Endodermal cell (in vitro differentiated cells): ENCODE data around the gene SCAF8. TPM values are rescaled to one million over a fixed set of nuclear protein-coding genes. Genes with fewer than 3 reads are reported as not detected.

Experiments used
- DNase-seq: peaks from one replicate; pipeline ENCODE4 v3.0.0-alpha.2; 2017
- H3K27ac ChIP-seq: 2 replicates; pipeline ENCODE4 v1.5.1; 2013; ENCODE audit warnings: mild to moderate bottlenecking, low read depth, low read length, moderate library complexity
- H3K27me3 ChIP-seq: 2 replicates; pipeline ENCODE4 v1.6.1; 2013; ENCODE audit warnings: mild to moderate bottlenecking, low read length, moderate library complexity; ENCODE audit not compliant: insufficient read depth, control insufficient read depth, poor library complexity, severe bottlenecking
- H3K36me3 ChIP-seq: 2 replicates; pipeline ENCODE4 v1.7.0; 2013; ENCODE audit warnings: mild to moderate bottlenecking, low read length, moderate library complexity; ENCODE audit not compliant: control insufficient read depth, insufficient read depth
- H3K4me1 ChIP-seq: one replicate; pipeline ENCODE4 v1.7.0; 2013; ENCODE audit warnings: low read length; ENCODE audit not compliant: control insufficient read depth, insufficient read depth
- H3K4me3 ChIP-seq: 2 replicates; pipeline ENCODE4 v1.5.1; 2013; ENCODE audit warnings: mild to moderate bottlenecking, low read length, moderate library complexity
- H3K9ac ChIP-seq: 2 replicates; pipeline ENCODE4 v1.6.1; 2013; ENCODE audit warnings: mild to moderate bottlenecking, low read length, moderate library complexity; ENCODE audit not compliant: poor library complexity, severe bottlenecking; ENCODE audit errors: extremely low read depth
- H3K9me3 ChIP-seq: 2 replicates; pipeline ENCODE4 v1.6.1; 2013; ENCODE audit warnings: mild to moderate bottlenecking, low read length, moderate library complexity; ENCODE audit not compliant: control insufficient read depth
- H3K27ac Mint-ChIP-seq: 2 replicates; pipeline ENCODE4 v1.8.0; 2020; ENCODE audit warnings: mixed read lengths
- H3K27me3 Mint-ChIP-seq: 2 replicates; pipeline ENCODE4 v1.8.0; 2021; ENCODE audit warnings: mild to moderate bottlenecking, mixed read lengths; ENCODE audit not compliant: insufficient read depth
- H3K36me3 Mint-ChIP-seq: 2 replicates; pipeline ENCODE4 v1.8.0; 2020; ENCODE audit warnings: low read depth, mixed read lengths
- H3K4me1 Mint-ChIP-seq: 2 replicates; pipeline ENCODE4 v1.8.0; 2020; ENCODE audit warnings: mixed read lengths
- H3K4me3 Mint-ChIP-seq: 2 replicates; pipeline ENCODE4 v1.8.0; 2020; ENCODE audit warnings: mild to moderate bottlenecking, moderate library complexity, mixed read lengths
- H3K9me3 Mint-ChIP-seq: 2 replicates; pipeline ENCODE4 v1.8.0; 2020; ENCODE audit warnings: mild to moderate bottlenecking, mixed read lengths
- CTCF ChIP-seq: fragments of 200-600 bp; sonication (generic); conservative IDR thresholded peaks from 2 replicates; pipeline ENCODE4 v1.5.0; 2021; ENCODE audit warnings: antibody characterized with exemption, mild to moderate bottlenecking
- WGBS, 2 experiments: methylation state at CpG; one replicate each; pipeline versions ENCODE4 v1.1.5 to v1.1.7; 2013; ENCODE audit warnings: missing lambda C conversion rate in 2 of 2, mixed read lengths in 1 of 2; ENCODE audit not compliant: insufficient coverage in 1 of 2, insufficient read length in 1 of 2; 5-methylcytosine and 5-hydroxymethylcytosine counted together
- total RNA-seq, 2 donors: library from RNA; stranded (reverse); fragmentation: NEBNext Ultra II Directional in 1 of 2; extraction: Animal tissue kit (Norgen Biotek cat#: 25700) in 1 of 2; gene quantifications; 2 replicates in 1 of 2; 3 replicates in 1 of 2; pipeline ENCODE4 v1.2.1, GENCODE V29; 2021

The SCAF8 gene
- total RNA-seq, 2 donors from 2014 or later = 49.7 to 56.2 TPM

DNA sequence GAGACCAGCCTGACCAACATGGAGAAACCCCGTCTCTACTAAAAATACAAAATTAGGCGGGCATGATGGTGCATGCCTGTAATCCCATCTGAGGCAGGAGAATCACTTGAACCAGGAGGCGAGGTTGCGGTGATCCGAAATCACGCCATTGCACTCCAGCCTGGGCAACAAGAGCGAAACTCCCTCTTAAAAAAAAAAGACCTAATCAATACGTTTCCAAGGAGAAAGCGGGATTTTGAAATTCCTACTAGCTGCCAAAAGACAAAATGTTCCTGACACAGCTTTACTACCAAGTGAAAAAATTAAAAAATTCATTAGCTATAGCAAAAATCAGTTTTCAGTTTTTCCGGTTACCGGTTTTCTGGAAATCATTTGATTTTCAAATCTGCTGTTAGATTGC, 129.3 kb downstream of the SCAF8 start:
- no peak overlapping the region for H3K4me3 Mint-ChIP-seq
- H3K27me3 ChIP-seq = no peaks in the 10 kb centered on the region
- H3K4me1 ChIP-seq = no peaks in the 10 kb centered on the region
- peaks cover 8% of the 10 kb centered on the region for H3K36me3 Mint-ChIP-seq
- WGBS, 2 experiments = 97 to 98% methylated on average over 10 to 11 of the region's 11 CpGs
- H3K9ac ChIP-seq = no peak overlapping the region
- H3K27ac Mint-ChIP-seq = no peak overlapping the region
- H3K9me3 Mint-ChIP-seq = no peaks in the 10 kb centered on the region
- TF ChIP-seq CTCF = no peak
- DNase-seq = no peak
- H3K4me1 Mint-ChIP-seq = peaks cover 8% of the 10 kb centered on the region
- H3K4me3 ChIP-seq = no peak overlapping the region
- peaks cover 5% of the 10 kb centered on the region for H3K36me3 ChIP-seq
- no peaks in the 10 kb centered on the region for H3K27me3 Mint-ChIP-seq
- H3K9me3 ChIP-seq = no peaks in the 10 kb centered on the region
- H3K27ac ChIP-seq = no peak overlapping the region

DNA sequence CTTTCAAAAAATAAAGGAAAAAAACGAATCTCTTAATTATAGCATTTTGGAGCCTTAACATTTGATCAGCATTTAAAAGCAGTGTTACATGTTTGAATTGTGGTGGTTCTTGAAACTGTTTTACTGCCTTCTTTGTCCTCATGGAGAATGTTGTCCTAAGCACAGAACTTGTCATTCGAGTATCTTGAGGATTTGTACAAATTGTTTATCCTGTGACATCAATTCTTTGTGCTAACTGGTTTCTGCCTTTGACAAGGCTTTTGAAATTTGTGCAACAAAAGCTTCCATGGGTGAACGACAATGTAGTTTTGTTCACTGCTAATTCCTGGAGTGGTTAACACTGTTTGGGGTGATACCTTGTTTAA, 130.8 kb downstream of the SCAF8 start:
- no peak overlapping the region for H3K4me3 Mint-ChIP-seq
- DNase-seq = no peak
- H3K36me3 Mint-ChIP-seq = peaks cover 8% of the 10 kb centered on the region
- H3K9me3 Mint-ChIP-seq = no peaks in the 10 kb centered on the region
- Histone ChIP-seq H3K9ac (no peak overlapping the region), H3K27ac (no peak overlapping the region), H3K4me3 (no peak overlapping the region), H3K36me3 (peaks cover 5% of the 10 kb centered on the region), H3K4me1 (no peaks in the 10 kb centered on the region), H3K9me3 (no peaks in the 10 kb centered on the region), H3K27me3 (no peaks in the 10 kb centered on the region)
- H3K27ac Mint-ChIP-seq = no peak overlapping the region
- no peaks in the 10 kb centered on the region for H3K27me3 Mint-ChIP-seq
- H3K4me1 Mint-ChIP-seq = peaks cover 8% of the 10 kb centered on the region
- WGBS, 2 experiments = 77 to 84% methylated on average over 3 of the region's 3 CpGs
- TF ChIP-seq CTCF = no peak

DNA sequence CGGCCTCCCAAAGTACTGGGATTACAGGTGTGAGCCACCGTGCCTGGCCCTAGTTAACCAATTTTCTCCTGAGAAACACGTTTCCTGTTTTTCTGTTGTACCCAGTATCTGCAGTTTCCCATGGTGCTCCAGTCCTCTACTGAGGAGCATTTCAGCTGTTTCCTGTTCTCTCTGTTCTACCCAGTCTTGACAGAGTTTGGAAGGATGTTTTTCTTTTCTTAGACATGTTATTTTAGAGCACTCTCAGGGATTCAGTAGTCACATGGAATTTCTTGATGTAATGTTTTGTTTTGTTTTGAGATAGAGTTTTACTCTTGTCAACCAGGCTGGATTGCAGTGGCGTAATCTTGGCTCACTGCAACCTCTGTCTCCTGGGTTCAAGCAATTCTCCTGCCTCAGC, 132.1 kb downstream of the SCAF8 start:
- no peaks in the 10 kb centered on the region for H3K27me3 Mint-ChIP-seq
- 94 to 95% methylated on average over 3 to 4 of the region's 4 CpGs for WGBS, 2 experiments

More for the DNA sequence above, 132.1 kb downstream of the SCAF8 start:
- H3K9ac ChIP-seq = no peak overlapping the region
- DNase-seq = no peak
- H3K36me3 ChIP-seq = peaks cover 5% of the 10 kb centered on the region
- no peaks in the 10 kb centered on the region for H3K9me3 ChIP-seq
- H3K4me3 ChIP-seq = no peak overlapping the region
- Mint-ChIP-seq H3K4me1 (peaks cover 8% of the 10 kb centered on the region), H3K4me3 (no peak overlapping the region), H3K27ac (no peak overlapping the region), H3K9me3 (no peaks in the 10 kb centered on the region), H3K36me3 (peaks cover 4% of the 10 kb centered on the region)
- TF ChIP-seq CTCF = no peak
- no peak overlapping the region for H3K27ac ChIP-seq
- H3K27me3 ChIP-seq = no peaks in the 10 kb centered on the region
- no peaks in the 10 kb centered on the region for H3K4me1 ChIP-seq
